Stimulated activated CD4-positive, alpha-beta T cell treated with anti-CD3 and anti-CD28 coated beads, Interleukin-1b, Interleukin-23, amount 100 ng/mL, for 48 hours (primary cell): Measurements from ENCODE around the gene WDSUB1.

Experiments used
- DNase-seq: peaks from one replicate; pipeline ENCODE4 v3.0.0-alpha.2; 2020

WDSUB1 gene

DNA sequence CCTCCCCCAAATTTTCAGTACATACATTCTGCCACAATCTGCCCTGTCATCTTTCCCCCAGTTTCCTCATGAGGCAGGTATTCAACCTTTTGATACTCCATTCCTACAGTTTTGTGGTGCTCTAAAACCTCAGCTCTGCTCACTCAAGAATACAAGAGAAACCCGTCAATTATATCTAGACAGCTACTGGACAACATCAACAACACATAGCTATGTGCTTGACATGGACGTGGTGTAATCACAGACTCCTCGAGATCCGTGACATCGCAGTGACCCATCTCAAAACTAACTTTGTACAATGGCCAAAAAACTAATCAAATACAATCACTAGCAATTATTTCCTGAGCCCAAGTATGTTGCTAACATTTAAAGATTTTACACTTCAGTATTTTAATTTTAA lies 23.6 kb downstream of the WDSUB1 start:
- no peak for DNase-seq

DNA sequence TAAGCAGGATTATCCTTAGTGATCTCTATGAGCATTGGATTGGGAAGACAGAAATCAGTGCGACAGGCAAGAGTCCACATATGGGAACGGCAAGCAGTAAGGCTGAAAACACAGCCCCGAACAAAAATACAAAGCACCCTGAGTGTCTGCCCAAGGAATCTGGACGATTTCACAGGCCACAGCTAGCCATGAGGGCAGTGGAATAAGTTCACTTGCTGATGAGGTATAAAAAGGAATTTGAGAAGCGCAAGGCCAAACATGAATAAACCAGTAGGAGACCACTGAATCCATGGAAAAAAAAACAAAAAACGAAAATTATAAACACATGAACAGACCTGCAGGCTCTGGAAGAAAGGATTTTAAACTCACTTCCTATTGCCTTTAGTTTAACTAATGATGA lies 24.3 kb downstream of the WDSUB1 start:
- no peak for DNase-seq

- no peak for DNase-seq
These were observed 30.3 kb downstream of the WDSUB1 start for GRCh38 chr2:159256159-159256558.

GRCh38 chr2:159252905-159253304 lies 33.6 kb downstream of the WDSUB1 start:
- DNase-seq = no peak

- DNase-seq = no peak
These were observed 35.0 kb downstream of the WDSUB1 start for GRCh38 chr2:159251296-159252173.

DNA sequence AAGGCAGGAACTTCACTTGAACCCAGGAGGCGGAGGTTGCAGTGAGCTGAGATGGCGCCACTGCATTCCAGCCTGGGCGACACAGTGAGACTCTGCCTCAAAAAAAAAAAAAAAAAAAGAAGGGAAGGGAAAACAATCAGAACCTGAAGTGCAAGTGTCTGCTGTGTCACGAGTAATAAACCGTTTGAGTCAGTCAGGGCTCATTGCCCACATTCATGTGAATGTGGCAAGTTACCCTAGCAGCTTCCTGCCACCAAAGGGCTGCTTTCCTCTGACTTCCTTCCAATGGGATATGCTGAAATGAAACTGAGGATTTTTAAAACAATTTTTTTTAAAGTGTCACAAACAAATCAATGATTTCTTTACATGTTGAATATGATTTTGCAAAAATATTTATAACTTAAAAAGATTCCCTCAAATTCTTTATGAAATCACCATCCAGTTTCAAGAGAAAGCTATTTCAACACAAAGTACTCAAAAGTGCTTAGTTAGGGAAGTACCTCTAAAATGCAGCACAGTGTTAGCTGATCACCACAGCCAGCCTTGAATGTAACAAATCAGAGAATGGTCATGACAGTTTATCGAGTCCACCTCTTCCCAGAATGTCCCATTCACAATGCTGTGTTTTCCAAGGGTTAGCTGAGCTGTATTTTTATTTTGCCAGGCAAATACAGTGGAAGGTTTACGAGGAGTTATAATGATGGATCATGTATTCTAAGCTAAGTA lies 36.4 kb downstream of the WDSUB1 start:
- no peak for DNase-seq

DNA sequence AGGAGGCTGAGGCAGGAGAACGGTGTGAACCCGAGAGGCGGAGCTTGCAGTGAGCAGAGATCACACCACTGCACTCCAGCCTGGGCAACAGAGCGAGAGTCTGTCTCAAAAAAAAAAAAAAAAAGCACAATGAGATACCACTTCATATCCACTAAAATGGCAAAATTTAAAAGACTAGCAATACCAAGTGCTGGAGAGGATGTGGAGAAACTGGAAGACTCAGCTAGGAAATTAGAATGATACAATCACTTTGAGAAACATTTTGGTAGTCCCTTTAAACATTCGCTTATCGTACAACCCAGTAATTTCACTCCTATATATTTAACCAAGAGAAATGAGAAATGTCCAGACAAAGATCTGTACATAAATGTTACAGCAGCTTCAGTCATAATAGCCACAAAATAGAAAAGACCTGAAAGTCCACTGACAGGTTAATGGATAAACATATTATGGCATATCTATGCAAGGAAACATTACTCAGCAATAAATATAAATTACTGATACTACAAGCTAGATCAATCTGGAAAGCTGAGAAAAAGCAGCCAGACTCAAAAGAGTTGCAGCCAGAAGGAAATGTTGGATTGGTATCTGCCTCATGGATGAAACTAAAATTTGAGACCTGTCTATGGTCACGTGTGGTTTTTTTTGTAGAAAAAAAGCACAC lies 40.0 kb downstream of the WDSUB1 start:
- DNase-seq = no peak

- DNase-seq = no peak
These were observed 43.0 kb downstream of the WDSUB1 start for GRCh38 chr2:159243529-159243928.

DNA sequence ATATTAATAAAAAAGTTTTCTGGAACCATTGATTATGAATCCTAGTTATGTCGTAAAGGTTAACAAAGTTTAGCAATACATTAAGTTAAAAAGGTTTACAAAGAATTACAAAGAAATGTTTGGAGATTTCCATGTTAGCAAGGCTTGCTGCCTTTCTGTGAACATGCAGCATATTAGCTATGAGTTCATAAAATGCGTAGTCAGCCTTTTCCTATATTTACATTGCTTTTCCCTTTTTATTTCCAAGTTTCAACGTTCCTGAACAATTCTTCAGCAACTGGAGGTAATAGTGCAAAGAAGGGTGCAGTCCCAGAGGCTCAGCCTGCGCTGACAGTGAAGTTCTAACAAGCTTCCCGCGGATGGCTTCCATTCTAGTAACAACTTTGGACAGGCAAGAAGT lies 51.6 kb downstream of the WDSUB1 start:
- DNase-seq = no peak

DNA sequence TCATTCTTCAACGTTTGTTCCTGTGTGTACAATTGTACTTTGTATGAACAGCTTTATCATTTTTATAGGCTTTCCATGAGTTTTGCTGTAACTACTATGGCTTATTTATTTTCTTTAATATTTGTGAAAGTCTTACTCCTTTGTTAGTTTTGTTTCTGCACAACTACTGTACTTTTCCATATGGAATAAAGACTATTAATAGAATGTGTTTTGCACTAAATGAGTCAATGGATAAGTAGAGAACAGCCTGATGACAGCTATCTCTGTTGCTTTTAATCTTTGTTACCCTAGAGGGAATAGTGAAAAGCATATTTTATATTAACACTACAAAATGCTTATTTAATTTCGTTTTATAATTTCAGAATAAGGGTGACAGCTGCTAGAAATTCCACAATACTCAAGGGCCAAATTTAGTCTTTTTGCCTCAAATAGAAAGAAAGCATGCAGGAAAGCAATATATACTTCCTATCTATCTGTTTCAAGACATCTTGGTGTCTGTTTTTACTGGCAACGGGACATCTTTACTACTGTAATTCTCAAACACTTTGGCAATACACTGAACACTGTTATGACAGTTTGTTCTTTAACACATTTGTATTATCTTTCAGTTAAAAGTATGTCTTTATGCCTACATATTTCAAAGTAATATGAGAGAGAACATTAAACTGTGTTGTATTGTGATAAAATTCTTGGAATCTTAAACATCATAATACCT lies 53.9 kb downstream of the WDSUB1 start:
- DNase-seq = no peak

- DNase-seq = no peak
These were observed 56.2 kb downstream of the WDSUB1 start for GRCh38 chr2:159230145-159230877.

DNA sequence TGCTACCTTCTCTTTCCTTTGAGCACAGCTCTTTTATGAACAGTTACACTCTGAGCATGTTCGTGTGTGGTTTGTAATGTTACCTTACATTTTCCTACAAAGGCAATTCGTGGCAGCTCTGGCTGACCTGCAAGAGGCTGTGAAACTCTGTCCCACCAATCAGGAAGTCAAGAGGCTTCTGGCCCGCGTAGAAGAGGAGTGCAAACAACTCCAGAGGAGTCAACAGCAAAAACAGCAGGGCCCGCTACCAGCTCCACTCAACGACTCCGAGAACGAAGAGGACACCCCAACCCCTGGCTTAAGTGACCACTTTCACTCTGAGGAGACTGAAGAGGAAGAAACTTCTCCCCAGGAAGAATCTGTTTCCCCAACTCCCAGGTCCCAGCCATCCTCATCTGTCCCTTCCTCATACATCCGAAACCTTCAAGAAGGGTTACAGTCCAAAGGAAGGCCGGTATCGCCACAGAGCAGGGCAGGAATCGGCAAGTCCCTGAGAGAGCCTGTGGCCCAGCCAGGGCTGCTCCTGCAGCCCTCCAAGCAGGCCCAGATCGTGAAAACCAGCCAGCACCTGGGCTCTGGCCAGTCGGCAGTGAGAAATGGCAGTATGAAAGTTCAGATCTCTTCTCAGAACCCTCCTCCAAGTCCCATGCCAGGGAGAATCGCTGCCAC lies 56.9 kb downstream of the WDSUB1 start:
- no peak for DNase-seq

DNA sequence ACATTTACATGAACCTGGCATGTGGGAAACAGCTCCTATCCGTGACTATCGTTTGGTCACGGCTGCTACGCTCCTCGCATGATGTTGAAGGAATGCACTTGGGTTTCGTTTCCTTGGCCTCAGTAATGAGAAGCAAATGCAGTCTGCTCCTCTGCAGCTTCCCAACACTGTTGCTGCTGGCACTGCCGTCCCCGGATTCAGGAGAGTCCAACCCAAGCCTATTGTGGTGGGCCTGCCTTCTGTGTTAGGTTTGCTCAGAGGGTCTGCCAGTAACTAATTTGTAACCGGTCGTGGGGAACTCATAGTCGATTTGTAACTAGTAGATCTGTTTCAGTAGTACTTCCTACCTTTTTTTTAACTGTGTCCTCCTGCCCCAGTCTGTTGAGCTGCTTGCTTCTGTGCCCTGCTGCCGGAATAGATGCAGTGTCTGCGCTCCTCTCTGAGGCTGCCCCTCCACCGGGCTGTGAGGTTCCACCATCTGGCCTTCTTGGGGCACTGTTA lies 58.4 kb downstream of the WDSUB1 start:
- no peak for DNase-seq

DNA sequence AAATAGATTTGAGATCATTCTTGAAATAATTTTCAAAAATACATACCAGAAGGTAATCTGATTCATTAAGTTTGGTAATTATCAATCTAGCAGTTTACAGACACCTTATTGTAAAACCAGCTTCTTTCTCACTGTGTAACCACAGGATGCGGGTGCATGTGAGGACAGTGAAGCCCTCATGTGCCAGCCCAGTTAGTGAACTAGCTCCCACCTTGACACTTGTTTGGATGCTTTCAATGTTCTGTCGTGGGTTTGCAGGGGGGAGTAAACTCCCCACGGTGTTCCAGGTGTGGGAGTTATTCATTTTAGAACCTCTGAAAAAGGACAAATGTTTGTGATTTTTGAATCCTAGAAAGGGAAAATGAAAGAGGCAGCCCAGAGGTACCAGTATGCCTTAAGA lies 59.0 kb downstream of the WDSUB1 start:
- no peak for DNase-seq

DNA sequence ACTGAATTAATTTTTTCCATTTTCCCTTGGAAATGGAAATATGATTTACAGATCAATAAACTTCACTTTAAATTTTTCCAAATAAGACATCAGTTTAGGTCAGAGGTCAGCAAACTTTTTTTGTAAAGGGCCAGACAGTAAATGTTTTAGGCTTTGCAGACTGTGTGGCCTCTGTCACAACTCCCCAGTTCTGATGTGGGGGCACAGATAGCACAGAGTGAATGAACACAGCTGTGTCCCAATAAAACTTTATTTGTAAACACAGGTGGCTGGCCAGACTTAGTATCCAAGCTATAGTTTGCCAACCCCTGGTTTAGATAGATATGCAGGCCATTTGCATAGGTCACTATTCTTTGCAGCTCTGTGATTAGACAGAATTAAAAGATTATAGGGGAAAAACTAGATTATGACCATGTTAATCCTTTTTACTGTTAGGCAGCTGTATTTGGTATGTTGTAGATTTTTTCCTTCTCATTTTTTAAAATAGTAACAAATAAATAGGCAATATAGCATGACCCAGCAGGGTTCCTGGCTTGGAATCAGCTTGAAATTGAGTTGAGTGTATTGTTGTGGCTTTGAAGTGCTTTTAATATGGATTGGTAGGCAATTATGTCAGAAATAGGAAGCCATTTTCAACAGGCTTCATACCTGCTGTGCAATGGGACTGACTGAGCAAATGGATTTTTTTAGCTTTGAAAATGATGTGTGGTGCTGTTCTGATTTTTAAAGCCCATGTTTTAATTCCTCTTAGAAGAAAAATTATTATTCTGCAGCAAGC lies 59.7 kb downstream of the WDSUB1 start:
- DNase-seq = no peak

- DNase-seq = peak; percentile 19
These were observed 60.4 kb downstream of the WDSUB1 start for GRCh38 chr2:159226059-159226461.

DNA sequence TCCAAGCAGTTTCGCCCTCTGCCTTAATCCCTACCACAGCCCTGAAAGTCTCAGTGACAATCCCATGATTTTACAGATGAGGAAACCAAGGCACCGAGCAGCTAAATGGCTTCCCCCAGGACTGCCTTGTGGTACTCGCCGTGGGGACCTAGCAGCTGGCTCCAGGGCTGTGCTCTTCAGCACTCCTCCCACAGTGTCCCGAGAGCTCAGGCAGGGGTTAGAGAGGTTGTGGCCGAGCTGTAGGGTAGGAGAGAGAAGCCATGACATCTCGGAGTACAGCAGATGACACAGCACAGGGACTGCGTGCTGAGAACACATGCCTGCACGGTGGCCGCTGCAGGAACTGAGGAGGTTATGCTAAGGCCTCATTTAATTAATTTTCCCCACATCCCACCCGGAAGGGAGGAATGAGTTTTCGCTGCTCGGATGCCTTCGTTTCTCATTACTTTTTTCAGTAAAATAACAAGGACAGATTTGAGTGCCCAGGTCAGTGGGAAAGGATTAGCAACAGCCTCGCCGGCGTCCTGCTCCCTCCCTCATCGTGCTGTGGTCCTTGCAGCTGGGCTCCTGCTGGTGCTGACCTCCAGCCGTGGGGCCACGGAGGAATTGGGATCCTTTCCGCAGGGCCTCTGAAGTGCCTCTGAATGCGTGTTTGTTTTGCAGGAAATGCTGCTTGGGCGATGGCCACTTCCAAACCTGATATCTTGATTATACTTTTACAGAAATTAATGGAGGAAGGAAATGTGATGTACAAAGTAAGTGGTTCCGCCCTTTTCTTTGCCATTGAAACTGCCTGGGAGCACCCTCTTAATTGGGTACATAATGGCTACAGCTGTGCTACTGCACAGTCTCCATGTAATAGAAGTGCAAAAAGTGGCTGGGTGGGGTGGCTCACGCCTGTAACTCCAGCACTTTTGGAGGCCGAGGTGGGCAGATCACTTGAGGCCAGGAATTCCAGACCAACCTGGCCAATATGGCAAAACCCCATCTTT lies 61.2 kb downstream of the WDSUB1 start:
- no peak for DNase-seq

GRCh38 chr2:159224061-159224813 lies 62.3 kb downstream of the WDSUB1 start:
- DNase-seq = no peak
